ENCODE data around the gene C2orf78. TPM values are rescaled to one million over a fixed set of nuclear protein-coding genes. Genes with fewer than 3 reads are reported as not detected.

C2orf78 gene
- total and polyA plus RNA-seq, 10 donors = not detected

GRCh38 chr2:73838889-73839534 lies 55.0 kb downstream of the C2orf78 start:
- TF ChIP-seq POLR2AphosphoS5 (IDR thresholded peaks at IDR 0.05) (no peak), POLR2A (IDR thresholded peaks at IDR 0.05) (no peak)
- TF ChIP-seq, protein P1, sequence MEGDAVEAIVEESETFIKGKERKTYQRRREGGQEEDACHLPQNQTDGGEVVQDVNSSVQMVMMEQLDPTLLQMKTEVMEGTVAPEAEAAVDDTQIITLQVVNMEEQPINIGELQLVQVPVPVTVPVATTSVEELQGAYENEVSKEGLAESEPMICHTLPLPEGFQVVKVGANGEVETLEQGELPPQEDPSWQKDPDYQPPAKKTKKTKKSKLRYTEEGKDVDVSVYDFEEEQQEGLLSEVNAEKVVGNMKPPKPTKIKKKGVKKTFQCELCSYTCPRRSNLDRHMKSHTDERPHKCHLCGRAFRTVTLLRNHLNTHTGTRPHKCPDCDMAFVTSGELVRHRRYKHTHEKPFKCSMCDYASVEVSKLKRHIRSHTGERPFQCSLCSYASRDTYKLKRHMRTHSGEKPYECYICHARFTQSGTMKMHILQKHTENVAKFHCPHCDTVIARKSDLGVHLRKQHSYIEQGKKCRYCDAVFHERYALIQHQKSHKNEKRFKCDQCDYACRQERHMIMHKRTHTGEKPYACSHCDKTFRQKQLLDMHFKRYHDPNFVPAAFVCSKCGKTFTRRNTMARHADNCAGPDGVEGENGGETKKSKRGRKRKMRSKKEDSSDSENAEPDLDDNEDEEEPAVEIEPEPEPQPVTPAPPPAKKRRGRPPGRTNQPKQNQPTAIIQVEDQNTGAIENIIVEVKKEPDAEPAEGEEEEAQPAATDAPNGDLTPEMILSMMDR (IDR thresholded peaks at IDR 0.05 in 8 of 11, conservative IDR thresholded peaks at IDR 0.05 in 3 of 11) = no peak
- intact Hi-C loops (cut with DNase I; ENCODE audit: low total_unique reads) = no loop called here
- 76 to 93% (median 84%) methylated on average over 2 of the region's 2 CpGs for WGBS, 5 donors

DNA sequence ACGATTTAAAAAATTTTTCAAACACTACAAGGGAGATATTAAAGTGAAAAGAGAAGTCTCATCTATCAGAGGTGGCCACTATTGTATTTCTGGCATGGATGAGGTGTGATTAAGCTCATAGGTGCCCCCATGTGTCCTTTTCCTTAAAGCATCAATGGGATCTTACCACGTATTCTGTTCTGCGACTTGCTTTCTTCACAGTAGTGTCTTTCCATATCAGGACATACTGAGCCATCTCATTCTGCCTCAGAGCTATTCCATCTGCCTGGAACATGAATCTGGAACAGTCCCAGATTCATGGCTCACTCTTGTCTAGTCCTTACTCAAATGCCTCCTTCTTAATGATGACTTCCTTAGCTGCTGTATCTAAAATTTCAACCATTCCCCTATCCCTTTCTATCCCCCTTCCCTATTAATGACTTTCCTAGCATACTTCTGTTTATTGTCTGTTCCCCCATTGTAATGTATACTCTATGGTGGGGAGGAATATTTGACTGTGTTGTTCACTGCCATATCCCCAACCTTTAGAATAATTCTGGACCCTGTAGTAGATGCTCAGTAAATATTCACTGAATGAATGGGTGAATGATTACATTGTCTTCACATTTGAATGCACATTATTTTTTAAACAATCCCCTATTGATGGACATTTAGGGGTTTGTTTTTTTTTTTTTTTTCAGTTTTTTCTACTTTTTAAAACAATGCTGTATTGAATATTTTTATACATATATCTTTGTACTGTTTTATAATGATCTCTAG lies 55.8 kb downstream of the C2orf78 start:
- no peaks in the 10 kb centered on the region for H3K27me3 ChIP-seq (replicated peaks in 1 of 7)
- no peak for TF ChIP-seq POLR2AphosphoS5 (IDR thresholded peaks at IDR 0.05)
- H3K4me1 ChIP-seq = peaks cover 0 to 36% (median 16%) of the 10 kb centered on the region in 6 donors
- DNase-seq = no peak
- no peak overlapping the region for H3K27ac ChIP-seq
- WGBS, 5 donors = 80 to 91% (median 86%) methylated on average over 3 of the region's 3 CpGs
- intact Hi-C loops (cut with DNase I; ENCODE audit: low total_unique reads) = no loop called here
- H3K4me3 ChIP-seq = no peak overlapping the region
- no peaks in the 10 kb centered on the region for H3K9me3 ChIP-seq
- peaks cover 0 to 89% (median 22%) of the 10 kb centered on the region in 6 donors for H3K36me3 ChIP-seq

More at GRCh38 chr2:73838889-73839534, 55.0 kb downstream of the C2orf78 start:
- Histone ChIP-seq H3K4me3 (no peak overlapping the region), H3K36me3 (peaks cover 0 to 87% (median 21%) of the 10 kb centered on the region in 6 donors), H3K9me3 (no peaks in the 10 kb centered on the region), H3K4me1 (peaks cover 0 to 36% (median 16%) of the 10 kb centered on the region in 6 donors), H3K27me3 (replicated peaks in 1 of 7) (no peaks in the 10 kb centered on the region), H3K27ac (peak overlapping the region in 4 of 8 donors; percentile 9 to 58 (median 44))
- no peak for DNase-seq

DNA sequence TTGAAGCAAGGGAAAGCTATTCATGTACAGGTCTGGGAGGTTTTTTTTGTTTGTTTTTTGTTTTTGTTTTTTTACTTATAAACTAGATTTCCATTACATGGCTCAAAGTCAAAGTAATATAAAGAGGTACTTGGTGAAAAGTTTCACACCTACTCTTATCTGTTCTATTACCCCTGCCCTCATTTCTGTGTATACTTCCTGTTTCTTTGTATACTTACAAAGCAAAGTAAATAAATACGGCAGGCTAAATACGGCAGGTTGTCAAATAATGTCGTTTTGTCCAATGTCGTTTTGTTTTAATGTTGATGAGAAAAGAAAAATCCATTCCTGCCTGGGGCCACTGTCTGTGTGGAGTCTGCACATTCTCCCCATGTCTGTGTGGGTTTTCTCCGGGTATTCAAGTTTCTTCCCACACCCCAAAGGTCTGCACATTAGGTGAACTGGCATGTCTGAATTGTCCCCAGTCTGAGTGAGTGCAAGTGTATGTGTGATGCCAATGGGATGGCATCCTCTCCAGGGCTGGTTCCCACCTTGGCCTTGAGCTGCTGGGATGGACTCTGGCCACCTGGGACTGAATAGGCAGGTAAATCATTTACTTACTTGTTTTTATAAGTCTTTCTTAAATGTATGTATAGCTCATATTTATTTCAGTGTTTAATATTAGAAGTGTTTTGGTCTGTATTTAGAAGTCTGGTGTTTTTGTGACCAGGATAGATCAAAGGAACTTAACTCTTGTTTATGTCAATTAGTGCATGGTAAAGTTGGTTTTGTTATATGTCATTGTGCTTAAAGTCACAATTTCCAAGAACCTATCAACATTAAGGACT lies 58.1 kb downstream of the C2orf78 start:
- TF ChIP-seq POLR2A (IDR thresholded peaks at IDR 0.05) (no peak), POLR2AphosphoS5 (IDR thresholded peaks at IDR 0.05) (no peak)
- TF ChIP-seq, protein P1 (IDR thresholded peaks at IDR 0.05 in 8 of 11, conservative IDR thresholded peaks at IDR 0.05 in 3 of 11) = no peak
- Histone ChIP-seq H3K9me3 (no peaks in the 10 kb centered on the region), H3K27me3 (replicated peaks in 1 of 7) (no peaks in the 10 kb centered on the region), H3K36me3 (peaks cover 1 to 89% (median 32%) of the 10 kb centered on the region in 6 donors), H3K27ac (no peak overlapping the region), H3K4me3 (no peak overlapping the region), H3K4me1 (peaks cover 0 to 25% (median 16%) of the 10 kb centered on the region in 6 donors)
- no peak for DNase-seq
- intact Hi-C loops (cut with DNase I; ENCODE audit: low total_unique reads) = no loop called here
- WGBS, 5 donors = 76 to 92% (median 89%) methylated on average over 5 of the region's 5 CpGs

DNA sequence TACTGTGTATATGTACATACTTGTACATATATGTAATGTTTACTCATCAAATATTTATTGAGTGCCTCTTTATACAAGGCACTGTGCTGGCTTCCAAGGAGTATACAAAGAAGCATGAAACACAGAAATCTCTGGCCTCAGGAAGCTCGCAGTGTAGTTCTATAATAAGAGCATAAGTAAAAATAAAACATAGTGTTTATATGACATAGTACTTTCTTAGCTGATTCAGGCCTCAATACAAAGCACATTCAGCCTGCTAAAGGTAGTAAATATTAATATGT lies 58.7 kb downstream of the C2orf78 start:
- H3K27ac ChIP-seq = no peak overlapping the region
- intact Hi-C loops (cut with DNase I; ENCODE audit: low total_unique reads) = no loop called here
- H3K9me3 ChIP-seq = no peaks in the 10 kb centered on the region
- H3K27me3 ChIP-seq (replicated peaks in 1 of 7) = no peaks in the 10 kb centered on the region
- TF ChIP-seq POLR2A (IDR thresholded peaks at IDR 0.05) (no peak), POLR2AphosphoS5 (IDR thresholded peaks at IDR 0.05) (no peak)
- TF ChIP-seq, protein P1 (IDR thresholded peaks at IDR 0.05 in 8 of 11, conservative IDR thresholded peaks at IDR 0.05 in 3 of 11) = no peak
- no peak for DNase-seq
- H3K4me1 ChIP-seq = peaks cover 0 to 22% (median 14%) of the 10 kb centered on the region in 6 donors
- H3K36me3 ChIP-seq = peaks cover 5 to 95% (median 37%) of the 10 kb centered on the region in 6 donors
- H3K4me3 ChIP-seq = no peak overlapping the region
- 86 to 97% (median 93%) methylated on average over 1 of the region's 1 CpG for WGBS, 5 donors
